HepG2 (cell line): ENCODE measurements around the gene CBX6. TPM values are rescaled to one million over a fixed set of nuclear protein-coding genes. Genes with fewer than 3 reads are reported as not detected.

Experiments used
- CEBPZ ChIP-seq: IDR thresholded peaks from 2 replicates; pipeline ENCODE4 v1.6.1; 2012; ENCODE audit warnings: low read length, improper control_type of control experiment
- ELF1 ChIP-seq: sonication (generic); formaldehyde crosslinking; IDR thresholded peaks from 2 replicates; pipeline ENCODE4 v1.4.0; 2020; ENCODE audit warnings: missing genetic modification reagents
- FOXJ3 ChIP-seq: sonication (generic); formaldehyde crosslinking; IDR thresholded peaks from 2 replicates; pipeline ENCODE4 v1.4.0; 2020; ENCODE audit warnings: missing genetic modification reagents, mild to moderate bottlenecking, borderline replicate concordance
- MED13 ChIP-seq: sonication (generic); formaldehyde crosslinking; IDR thresholded peaks from 2 replicates; pipeline ENCODE4 v1.5.0; 2020; ENCODE audit warnings: missing genetic modification reagents
- NFE2L2 ChIP-seq: fragments of 150-350 bp; IDR thresholded peaks from 2 replicates; pipeline ENCODE4 v1.6.1; 2014; ENCODE audit warnings: low read length
- NR2C2 ChIP-seq: sonication (generic); formaldehyde crosslinking; IDR thresholded peaks from 2 replicates; pipeline ENCODE4 v1.4.0; 2020; ENCODE audit warnings: missing genetic modification reagents, mild to moderate bottlenecking, moderate library complexity, borderline replicate concordance
- PHF8 ChIP-seq: sonication (generic); formaldehyde crosslinking; IDR thresholded peaks from 2 replicates; pipeline ENCODE4 v1.5.0; 2020; ENCODE audit warnings: missing genetic modification reagents
- RAD21 ChIP-seq: fragments of 450-650 bp; formaldehyde crosslinking; IDR thresholded peaks from 2 replicates; pipeline ENCODE4 v1.5.0; 2020; ENCODE audit warnings: mild to moderate bottlenecking
- RBFOX2 ChIP-seq: fragments of 200-400 bp; formaldehyde crosslinking; IDR thresholded peaks from 2 replicates; pipeline ENCODE4 v1.6.1; 2017; ENCODE audit warnings: low read depth, mild to moderate bottlenecking, low read length
- RFXANK ChIP-seq: IDR thresholded peaks from 2 replicates; pipeline ENCODE4 v1.6.1; 2016
- SMC3 ChIP-seq: IDR thresholded peaks from 2 replicates; pipeline ENCODE4 v1.6.1; 2011; ENCODE audit warnings: low read length, improper control_type of control experiment
- TEAD3 ChIP-seq: optimal IDR thresholded peaks from 2 replicates; pipeline ENCODE3; 2016; ENCODE audit warnings: borderline replicate concordance
- USF2 ChIP-seq, 2 experiments: sonication (generic) in 1 of 2; formaldehyde crosslinking in 1 of 2; IDR thresholded peaks; 2 replicates each; pipeline versions ENCODE4 v1.5.1 to v1.6.1; 2011 to 2020; ENCODE audit warnings: borderline replicate concordance in 1 of 2, low read depth in 1 of 2, low read length in 1 of 2, mild to moderate bottlenecking in 1 of 2, missing genetic modification reagents in 1 of 2, moderate library complexity in 1 of 2
- ZFY ChIP-seq: sonication (generic); formaldehyde crosslinking; IDR thresholded peaks from 2 replicates; pipeline ENCODE4 v1.4.0; 2020; ENCODE audit warnings: missing genetic modification reagents
- ZNF20 ChIP-seq: sonication (generic); formaldehyde crosslinking; IDR thresholded peaks from 2 replicates; pipeline ENCODE4 v1.4.0; 2020; ENCODE audit warnings: mild to moderate bottlenecking, moderate library complexity, missing genetic modification reagents
- ZNF275 ChIP-seq: sonication (generic); formaldehyde crosslinking; IDR thresholded peaks from 2 replicates; pipeline ENCODE4 v1.8.0; 2022; ENCODE audit warnings: missing genetic modification reagents, mild to moderate bottlenecking, inconsistent platforms, borderline replicate concordance
- ZNF652 ChIP-seq: IDR thresholded peaks from 2 replicates; pipeline ENCODE4 v1.6.1; 2016; ENCODE audit warnings: low read depth, borderline replicate concordance
- ZNF687 ChIP-seq: sonication (generic); formaldehyde crosslinking; IDR thresholded peaks from 2 replicates; pipeline ENCODE4 v1.5.1; 2020; ENCODE audit warnings: mild to moderate bottlenecking, missing genetic modification reagents, moderate library complexity
- polyA plus RNA-seq, 8 experiments: library from polyadenylated mRNA; depleted of rRNA in 3 of 8; stranded (reverse) in 7 of 8; unstranded in 1 of 8; fragments of >200 nt; fragmentation: Illumina TruSeq in 4 of 8; extraction: Trizol in 4 of 8; gene quantifications; 2 replicates each; pipeline versions ENCODE4 v1.2.1 to v1.2.3, GENCODE V29; 2011 to 2016; ENCODE audit warnings: low read depth in 4 of 8, missing spikeins in 1 of 8, mixed read lengths in 1 of 8; ENCODE audit not compliant: insufficient read depth in 1 of 8
- total RNA-seq, 5 experiments: library from RNA; depleted of rRNA; stranded (reverse); fragments of >200 nt; fragmentation: Illumina TruSeq; extraction: Trizol; gene quantifications; 2 replicates each; pipeline ENCODE4 v1.2.3, GENCODE V29; 2016; ENCODE audit warnings: low read depth in 1 of 5

CBX6 gene
- total and polyA plus RNA-seq, 2 of the 13 experiments (the other 11 are each of a cell fraction or from before 2014, with no cell fraction given) = 1.7 to 6.5 TPM

GRCh38 chr22:38872172-38872830, at the start of gene CBX6 (continued):
- TF ChIP-seq ZNF275 = no peak
- TF ChIP-seq CEBPZ = no peak
- TF ChIP-seq RFXANK (CRISPR knock-in tag) = 0 out of 2 replicates have a peak, but pooled peaks have one; percentile 52
- peak; percentile 22; the same call in 1 of the 2 replicates for TF ChIP-seq NR2C2 (CRISPR knock-in tag)
- TF ChIP-seq PHF8 (CRISPR knock-in tag) = 0 out of 2 replicates have a peak, but pooled peaks have one; percentile 44
- TF ChIP-seq TEAD3 (CRISPR knock-in tag) = peak; percentile 48
- peak; percentile 82 for TF ChIP-seq USF2 (IDR thresholded peaks at IDR 0.05; ENCODE audit: low read depth, low read length)
- TF ChIP-seq USF2 (CRISPR knock-in tag; IDR thresholded peaks at IDR 0.05; ENCODE audit: borderline replicate concordance) = peak; percentile 69; the same call in 1 of the 2 replicates
- no peak for TF ChIP-seq ZNF20 (CRISPR knock-in tag)
- TF ChIP-seq FOXJ3 = no peak
- no peak for TF ChIP-seq RBFOX2
- TF ChIP-seq ZFY (CRISPR knock-in tag) = peak; percentile 4; the same call in 1 of the 2 replicates
- no peak for TF ChIP-seq ELF1 (CRISPR knock-in tag)
- no peak for TF ChIP-seq MED13 (CRISPR knock-in tag)
- TF ChIP-seq NFE2L2 = 0 out of 2 replicates have a peak, but pooled peaks have one; percentile 8
- TF ChIP-seq ZNF652 (CRISPR knock-in tag) = peak; percentile 98
- 0 out of 2 replicates have a peak, but pooled peaks have one; percentile 24 for TF ChIP-seq RAD21 (CRISPR knock-in tag)
- TF ChIP-seq ZNF687 (CRISPR knock-in tag) = peak; percentile 49
- no peak for TF ChIP-seq SMC3
